Stimulated activated CD4-positive, alpha-beta T cell treated with anti-CD3 and anti-CD28 coated beads, Interleukin-15, amount 100 ng/mL, for 48 hours (primary cell): Measurements from ENCODE around the gene ICAM3.
A peak's percentile ranks its signal among the peaks of the same experiment; 100 is the strongest.

ENCODE experiments used
- DNase-seq, 2 donors: peaks; one replicate each; pipeline ENCODE4 v3.0.0-alpha.2; 2020; ENCODE audit warnings: low read depth in 2 of 2

Gene ICAM3

DNA sequence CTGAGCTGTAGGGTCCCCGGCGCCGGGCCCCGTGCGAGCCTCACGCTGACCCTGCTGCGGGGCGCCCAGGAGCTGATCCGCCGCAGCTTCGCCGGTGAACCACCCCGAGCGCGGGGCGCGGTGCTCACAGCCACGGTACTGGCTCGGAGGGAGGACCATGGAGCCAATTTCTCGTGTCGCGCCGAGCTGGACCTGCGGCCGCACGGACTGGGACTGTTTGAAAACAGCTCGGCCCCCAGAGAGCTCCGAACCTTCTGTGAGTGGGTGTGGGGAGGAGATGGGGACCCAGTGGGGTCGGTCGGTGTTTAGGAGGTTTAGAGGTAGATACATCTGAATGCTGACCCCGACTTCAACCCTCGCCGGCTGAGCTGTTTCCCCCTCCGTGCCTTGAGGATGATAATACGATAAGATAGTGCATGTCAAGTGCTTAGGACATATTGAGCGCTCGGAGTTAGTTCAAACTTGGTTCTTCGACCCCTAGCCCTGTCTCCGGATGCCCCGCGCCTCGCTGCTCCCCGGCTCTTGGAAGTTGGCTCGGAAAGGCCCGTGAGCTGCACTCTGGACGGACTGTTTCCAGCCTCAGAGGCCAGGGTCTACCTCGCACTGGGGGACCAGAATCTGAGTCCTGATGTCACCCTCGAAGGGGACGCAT is 47.7 kb downstream of the ICAM3 start:
- DNase-seq, result no peak

DNA sequence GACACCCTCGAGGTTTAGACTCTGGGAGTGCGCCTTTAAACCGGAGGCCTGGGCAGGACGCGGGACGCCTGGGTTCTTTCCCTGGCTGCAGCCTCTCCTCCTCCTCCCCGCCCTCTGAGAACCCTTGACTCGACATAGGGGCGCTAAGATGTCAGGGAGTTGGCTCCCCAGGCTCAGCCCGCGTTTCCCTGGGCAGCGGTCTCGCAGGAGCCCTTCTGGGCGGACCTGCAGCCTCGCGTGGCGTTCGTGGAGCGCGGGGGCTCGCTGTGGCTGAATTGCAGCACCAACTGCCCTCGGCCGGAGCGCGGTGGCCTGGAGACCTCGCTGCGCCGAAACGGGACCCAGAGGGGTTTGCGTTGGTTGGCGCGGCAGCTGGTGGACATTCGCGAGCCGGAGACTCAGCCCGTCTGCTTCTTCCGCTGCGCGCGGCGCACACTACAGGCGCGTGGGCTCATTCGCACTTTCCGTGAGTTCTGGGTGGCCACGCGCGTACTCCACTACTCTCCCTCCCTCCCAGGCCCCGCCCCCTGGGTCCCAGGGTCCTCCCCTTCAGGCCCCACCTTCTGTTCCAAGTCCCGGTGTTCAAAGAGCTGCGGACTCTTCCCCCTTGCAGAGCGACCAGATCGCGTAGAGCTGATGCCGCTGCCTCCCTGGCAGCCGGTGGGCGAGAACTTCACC is 48.4 kb downstream of the ICAM3 start:
- DNase-seq, result no peak

DNA sequence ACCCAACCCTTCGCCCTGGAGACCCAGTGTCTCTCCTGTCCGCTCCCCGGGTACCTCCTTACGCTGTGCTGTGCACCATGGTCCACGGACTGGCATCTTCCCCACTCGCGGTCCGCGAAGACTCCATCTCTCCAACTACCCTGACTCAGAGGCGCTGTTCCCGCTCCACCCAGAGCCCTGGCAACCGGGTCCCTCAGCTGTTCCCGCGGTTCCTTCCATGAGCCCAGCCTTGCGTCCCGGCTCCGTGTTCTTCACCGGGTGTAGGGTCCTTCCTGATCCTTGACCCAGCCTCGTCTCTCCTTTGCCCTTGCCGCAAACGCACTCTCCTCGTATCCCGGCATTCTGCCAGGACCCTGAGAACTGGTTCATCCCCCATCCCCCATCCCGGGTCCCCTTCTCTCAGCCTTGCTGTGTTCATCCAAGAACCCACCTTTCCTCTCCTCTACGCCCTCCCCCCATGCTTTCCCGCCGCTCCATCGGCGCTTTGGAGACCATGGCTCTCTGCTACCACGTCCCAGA is 49.0 kb downstream of the ICAM3 start:
- no peak for DNase-seq

DNA sequence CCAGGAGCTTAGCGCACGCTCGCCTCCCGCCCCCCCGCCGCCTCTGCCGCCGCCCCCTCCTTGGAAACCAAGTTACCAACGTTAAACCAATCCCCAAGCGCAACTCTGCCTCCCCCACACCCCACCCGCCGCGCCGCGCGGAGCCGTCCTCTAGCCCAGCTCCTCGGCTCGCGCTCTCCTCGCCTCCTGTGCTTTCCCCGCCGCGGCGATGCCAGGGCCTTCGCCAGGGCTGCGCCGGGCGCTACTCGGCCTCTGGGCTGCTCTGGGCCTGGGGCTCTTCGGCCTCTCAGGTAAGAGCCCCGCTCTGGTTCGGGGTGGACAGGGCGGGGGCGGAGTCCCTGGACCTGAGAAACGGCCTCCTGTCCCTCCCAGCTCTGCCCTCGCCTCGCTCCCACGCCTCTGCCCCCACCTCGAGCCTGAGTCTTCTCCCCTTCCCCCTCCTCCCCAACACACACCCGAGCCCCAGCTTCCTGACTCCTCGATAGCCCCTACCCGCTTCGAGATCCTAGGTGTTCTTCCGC is 49.5 kb downstream of the ICAM3 start, which contains the start of gene ICAM5:
TSS of gene ICAM5 (plus strand) at position 117 of the 521 bp plus-strand sequence. CDS start at position 209, 92 bp downstream.
- DNase-seq, result no peak

- peak in 1 of 2 donors; percentile 64 for DNase-seq
Measured at GRCh38 chr19:10289167-10289835, 50.1 kb downstream of the ICAM3 start.

- no peak for DNase-seq
Measured at GRCh38 chr19:10288662-10289166, 50.7 kb downstream of the ICAM3 start.

GRCh38 chr19:10286803-10287737 is 52.4 kb downstream of the ICAM3 start, which contains the start of gene ICAM4:
Gene ICAM4 (plus strand): TSS chr19:10286955. CDS start chr19:10287013, 58 bp downstream.
- DNase-seq, result no peak

GRCh38 chr19:10285393-10285792 is 54.0 kb downstream of the ICAM3 start:
- DNase-seq, result no peak

DNA sequence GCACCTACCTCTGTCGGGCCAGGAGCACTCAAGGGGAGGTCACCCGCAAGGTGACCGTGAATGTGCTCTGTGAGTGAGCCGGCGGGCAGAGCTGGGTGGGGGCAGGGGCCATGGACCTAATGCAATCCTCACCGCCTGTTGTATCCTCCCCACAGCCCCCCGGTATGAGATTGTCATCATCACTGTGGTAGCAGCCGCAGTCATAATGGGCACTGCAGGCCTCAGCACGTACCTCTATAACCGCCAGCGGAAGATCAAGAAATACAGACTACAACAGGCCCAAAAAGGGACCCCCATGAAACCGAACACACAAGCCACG is 54.5 kb downstream of the ICAM3 start:
- DNase-seq, result no peak

DNA sequence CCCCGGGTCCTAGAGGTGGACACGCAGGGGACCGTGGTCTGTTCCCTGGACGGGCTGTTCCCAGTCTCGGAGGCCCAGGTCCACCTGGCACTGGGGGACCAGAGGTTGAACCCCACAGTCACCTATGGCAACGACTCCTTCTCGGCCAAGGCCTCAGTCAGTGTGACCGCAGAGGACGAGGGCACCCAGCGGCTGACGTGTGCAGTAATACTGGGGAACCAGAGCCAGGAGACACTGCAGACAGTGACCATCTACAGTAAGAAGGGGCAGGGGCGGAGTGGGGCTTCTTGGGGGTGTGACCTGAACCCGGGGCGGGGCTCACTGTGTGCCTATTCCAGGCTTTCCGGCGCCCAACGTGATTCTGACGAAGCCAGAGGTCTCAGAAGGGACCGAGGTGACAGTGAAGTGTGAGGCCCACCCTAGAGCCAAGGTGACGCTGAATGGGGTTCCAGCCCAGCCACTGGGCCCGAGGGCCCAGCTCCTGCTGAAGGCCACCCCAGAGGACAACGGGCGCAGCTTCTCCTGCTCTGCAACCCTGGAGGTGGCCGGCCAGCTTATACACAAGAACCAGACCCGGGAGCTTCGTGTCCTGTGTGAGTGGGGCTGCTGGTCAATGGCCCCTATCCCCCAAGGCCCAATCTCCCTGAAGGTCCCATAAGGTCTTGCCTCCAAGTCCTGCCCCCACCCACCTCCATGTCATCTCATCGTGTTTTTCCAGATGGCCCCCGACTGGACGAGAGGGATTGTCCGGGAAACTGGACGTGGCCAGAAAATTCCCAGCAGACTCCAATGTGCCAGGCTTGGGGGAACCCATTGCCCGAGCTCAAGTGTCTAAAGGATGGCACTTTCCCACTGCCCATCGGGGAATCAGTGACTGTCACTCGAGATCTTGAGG is 55.1 kb downstream of the ICAM3 start:
- DNase-seq, result no peak
